Urothelium cell line (cell line): Measurements from ENCODE around the gene KRTAP10-3.
"Not testable (repeated sequence)": the region's sequence is repeated elsewhere in the genome, so short reads cannot be mapped to it uniquely, and the experiment has no call there.

Experiments
- DNase-seq: peaks from one replicate; pipeline ENCODE4 v3.0.0; 2011; ENCODE audit warnings: low spot score, mixed read lengths
- FAIRE-seq: peaks from 2 replicates; lab custom pipeline; 2011; peaks lifted over from hg19 to GRCh38; lab: Jason Lieb, UNC

The KRTAP10-3 gene

DNA sequence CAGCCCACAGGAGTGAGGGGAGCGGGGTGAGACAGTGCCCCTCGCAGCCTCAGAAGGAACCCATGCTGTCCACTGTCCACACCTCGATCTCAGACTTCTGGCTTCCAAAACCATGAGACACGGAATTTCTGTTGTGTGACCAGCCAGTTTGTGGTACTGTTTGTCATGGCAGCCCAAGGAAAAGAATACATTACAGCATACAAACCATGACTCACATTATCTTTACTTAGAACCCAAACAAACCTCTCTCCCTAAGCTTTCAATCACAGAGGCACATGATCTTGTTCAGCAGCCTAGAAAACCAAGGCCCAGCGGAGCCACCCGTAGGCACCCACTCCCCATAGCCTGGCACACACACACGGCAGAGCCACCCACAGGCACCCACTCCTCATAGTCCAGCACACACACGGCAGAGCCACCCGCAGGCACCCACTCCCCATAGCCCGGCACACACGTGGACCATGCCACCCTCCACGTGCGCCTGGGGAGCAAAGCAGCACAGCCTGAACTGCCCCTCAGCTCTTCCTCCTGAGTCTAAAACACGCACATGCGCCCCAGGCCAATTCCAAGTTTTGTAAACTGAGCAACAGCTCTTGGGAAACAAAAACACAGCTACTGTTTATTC lies 14.5 kb upstream of the KRTAP10-3 start:
- FAIRE-seq (no peak), DNase-seq (no peak)

DNA sequence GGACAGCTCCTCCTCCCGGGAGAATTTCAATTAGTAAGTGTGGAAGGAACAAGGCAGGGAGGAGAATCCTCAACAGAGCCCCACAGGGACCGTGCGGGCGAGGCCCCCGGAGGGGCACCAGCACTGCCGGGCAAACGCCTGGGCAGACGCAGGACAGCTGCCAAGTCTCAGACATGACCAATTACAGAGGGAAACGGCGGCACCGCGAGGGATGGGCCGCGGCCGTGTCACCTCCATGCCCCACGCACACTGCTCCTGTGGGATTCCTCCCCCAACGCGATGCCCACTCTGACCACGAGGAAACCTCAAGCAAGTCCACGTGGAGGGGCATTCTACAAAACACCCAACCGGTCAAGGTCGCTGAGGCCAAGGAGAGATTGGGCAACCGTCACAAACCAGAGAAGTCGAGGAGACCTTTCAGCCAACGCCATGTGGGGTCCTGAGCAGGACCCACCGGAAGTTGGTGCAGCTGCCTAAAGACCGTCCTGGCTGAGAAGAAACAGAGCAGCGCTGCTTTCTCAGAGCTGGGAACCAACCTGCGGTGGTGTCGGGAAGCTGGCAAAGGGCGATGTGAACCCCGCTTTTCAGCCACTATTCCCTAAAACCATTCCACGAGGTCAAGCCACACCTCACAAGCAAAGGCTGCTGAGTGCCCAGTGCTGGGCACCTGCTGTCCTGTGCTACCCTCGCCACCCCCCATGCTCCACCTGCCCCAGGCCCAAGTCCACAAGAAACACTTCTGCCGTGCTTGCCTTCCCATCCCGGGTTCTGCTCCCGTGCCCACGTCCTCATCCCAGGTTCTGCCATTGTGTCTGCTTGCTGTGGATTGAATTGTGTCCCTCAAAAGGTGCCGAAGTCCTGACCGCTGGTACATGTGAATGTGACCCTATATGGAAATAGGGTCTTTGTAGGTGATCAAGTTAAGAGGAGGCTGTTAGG lies 13.5 kb upstream of the KRTAP10-3 start:
- FAIRE-seq = no peak
- no peak for DNase-seq

- FAIRE-seq = no peak
- DNase-seq = no peak
These were observed 12.7 kb upstream of the KRTAP10-3 start for GRCh38 chr21:44571296-44571695.

DNA sequence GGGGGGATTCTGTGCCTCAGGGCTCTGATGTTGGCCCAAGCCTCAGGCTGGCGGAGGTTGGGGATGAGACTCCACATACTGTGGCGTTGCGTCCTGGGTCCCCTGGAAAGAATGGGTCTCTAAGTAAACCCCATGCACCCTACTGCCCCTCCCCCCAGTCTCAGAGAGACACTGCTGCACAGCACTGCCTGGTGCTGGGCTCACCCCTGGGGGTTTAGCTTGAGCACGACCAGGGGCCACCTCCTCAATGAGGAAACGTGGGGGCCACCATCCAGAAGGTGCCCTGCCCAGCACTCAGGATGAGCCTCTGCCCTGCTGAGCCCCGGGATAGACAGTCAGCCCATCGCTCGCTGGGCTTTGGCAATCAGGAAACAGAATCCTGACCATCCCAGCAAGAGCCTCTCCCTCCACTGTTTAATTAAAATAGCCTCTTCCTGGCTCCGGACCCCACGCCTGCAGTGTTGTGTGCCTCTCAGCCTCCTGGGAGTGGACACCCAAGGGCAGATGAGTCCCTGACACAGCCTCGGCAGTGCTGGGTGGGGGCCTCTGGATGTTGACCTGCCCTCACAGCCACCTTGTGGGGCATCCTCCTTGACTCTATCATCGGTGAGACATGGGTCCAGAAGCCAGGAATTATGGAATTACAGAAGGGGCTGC lies 11.4 kb upstream of the KRTAP10-3 start:
- DNase-seq (no peak), FAIRE-seq (no peak)

DNA sequence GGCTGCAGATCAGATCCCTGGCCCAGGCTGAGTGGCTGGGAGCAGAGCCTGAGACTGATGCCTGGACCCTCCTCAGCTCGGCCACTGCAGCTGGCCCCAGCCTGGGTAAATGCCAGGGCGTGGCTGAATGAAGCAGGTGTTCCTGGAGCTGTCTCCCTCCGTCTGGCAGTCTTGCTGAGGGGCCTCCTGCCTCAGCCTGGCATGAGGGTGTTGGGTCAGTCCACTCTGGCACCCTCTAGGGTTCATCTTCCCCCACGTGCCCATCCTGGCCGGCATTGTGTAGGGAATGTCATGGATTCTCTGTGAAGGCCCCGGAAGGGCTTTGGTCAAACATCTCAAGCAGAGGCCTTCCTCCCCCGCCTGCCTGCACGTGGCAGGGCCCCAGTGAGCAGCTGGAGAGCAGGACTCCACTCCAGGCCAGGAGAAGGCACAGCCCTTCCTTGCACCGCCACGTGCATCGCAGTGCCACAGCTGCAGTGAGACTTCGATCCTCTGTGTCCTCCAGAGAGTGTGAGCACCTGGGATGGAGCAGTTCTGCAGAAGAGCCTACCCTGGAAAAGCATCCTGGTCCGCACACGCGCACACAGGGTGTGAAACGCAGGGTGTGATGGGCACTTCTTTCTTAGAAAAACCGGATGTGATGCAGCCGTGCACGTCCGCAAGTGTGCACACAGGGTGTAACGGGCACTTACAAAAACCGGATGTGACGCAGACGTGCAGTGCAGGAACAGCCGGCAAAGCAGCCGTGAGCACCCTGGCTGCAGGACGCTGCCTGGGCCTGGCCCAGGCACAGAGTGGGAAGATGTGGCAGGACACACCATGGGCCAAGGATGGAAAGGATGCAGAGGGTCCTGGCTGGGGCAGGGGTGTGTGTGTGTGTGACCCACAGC lies 10.3 kb upstream of the KRTAP10-3 start:
- FAIRE-seq (peak; percentile 27), DNase-seq (no peak)

GRCh38 chr21:44568261-44568660 lies 9.7 kb upstream of the KRTAP10-3 start:
- FAIRE-seq = no peak
- no peak for DNase-seq

GRCh38 chr21:44567481-44568171 lies 9.0 kb upstream of the KRTAP10-3 start:
- DNase-seq (no peak), FAIRE-seq (no peak)

DNA sequence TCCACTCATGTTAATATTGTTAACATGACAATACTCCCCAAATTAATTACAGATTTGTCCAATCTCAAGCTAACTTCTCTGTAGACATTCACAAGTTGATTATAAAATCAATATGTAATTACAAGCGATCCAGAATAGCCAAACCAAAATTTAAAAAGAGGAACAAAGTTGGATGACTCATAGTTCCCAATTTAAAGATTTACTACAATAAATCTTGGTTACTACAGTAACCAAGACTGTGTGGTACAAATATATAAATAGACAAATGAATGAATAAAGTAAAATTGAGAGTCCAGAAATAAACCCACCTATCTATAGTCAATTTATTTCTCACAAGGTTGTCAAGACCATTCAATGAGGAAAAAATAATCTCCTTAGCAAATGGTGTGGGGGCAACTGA lies 7.8 kb upstream of the KRTAP10-3 start:
- FAIRE-seq (no peak), DNase-seq (no peak)

GRCh38 chr21:44564886-44565598 lies 6.4 kb upstream of the KRTAP10-3 start:
- FAIRE-seq = no peak

DNA sequence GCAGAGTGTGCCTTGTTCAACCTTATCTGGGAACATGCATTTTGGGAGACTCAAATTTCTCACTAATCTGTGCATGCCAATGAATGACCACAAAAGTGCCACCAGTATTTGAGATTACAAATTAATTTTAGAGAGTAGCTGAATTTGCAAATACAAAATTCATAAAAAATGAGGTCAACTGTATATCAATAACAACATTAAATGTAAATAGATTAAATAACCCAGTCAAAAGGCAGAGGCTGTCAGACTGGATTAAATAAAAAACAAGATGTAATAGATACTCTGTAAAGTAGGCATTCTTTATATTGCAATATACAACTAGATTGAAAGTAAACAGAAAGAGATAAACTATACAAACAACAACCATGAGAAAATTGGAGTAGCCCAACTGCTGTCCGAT lies 5.5 kb upstream of the KRTAP10-3 start:
- FAIRE-seq (no peak), DNase-seq (no peak)

More at GRCh38 chr21:44564886-44565598, 6.4 kb upstream of the KRTAP10-3 start:
- DNase-seq = no peak

DNA sequence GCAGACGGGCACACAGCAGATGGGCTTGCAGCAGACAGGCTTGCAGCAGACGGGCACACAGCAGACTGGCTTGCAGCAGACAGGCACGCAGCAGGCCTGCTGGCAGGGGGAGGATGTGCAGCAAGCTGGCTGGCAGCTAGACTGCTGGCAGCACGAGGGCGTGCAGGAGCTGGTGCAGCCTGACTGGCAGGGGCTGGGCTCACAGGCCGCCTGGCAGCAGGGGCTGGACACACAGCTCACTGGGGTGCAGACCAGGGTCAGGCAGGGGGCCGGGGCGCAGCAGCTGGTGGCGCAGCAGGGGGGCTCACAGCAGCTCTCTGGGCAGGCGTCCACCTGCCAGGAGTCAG lies 293 bp downstream of the KRTAP10-3 start:
- FAIRE-seq, DNase-seq: not testable (repeated sequence)

GRCh38 chr21:44557491-44558328 lies 885 bp downstream of the KRTAP10-3 start:
- no peak for DNase-seq
- FAIRE-seq = no peak

DNA sequence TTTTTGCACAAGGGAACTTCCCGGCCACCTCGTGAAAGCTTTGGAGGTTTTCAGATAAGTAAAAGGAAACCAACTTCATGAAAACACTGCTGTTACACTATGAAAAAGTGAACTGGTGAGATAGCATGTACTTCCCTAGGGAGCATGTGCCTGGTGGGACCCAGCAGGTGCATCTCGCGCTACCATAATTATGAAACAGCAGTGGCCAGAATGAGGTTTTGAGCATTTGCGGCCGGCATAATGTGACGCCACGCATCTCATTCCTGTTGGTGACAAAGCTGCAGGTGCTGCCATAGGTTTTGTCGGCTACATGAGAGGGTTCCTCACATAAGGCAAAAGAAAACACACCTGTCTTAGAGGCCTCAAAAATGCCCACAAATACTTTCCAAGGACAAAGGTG lies 1.7 kb downstream of the KRTAP10-3 start:
- FAIRE-seq = no peak
- DNase-seq = no peak

- no peak for FAIRE-seq
These were observed 3.3 kb downstream of the KRTAP10-3 start for GRCh38 chr21:44555200-44555875.

DNA sequence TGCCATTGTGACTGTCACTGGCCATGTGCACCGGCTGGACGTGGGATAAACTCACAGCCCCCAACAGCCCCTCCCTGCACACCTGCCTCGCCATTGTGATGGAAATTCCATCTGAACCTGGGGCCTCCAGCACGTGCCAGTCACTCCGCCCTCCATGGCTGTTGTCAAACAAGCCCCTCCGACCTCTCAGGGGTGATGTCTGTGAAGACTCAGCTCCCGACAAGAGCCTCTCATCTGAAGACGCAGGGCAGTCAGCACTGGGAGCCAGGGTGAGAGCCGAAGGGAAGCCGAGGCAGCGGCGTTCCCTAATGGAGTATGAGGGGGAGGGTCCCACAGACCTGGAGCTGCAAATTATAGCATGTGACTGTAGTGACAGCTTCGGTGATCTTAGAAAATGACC lies 5.9 kb downstream of the KRTAP10-3 start:
- FAIRE-seq = no peak
- no peak for DNase-seq

More at GRCh38 chr21:44555200-44555875, 3.3 kb downstream of the KRTAP10-3 start:
- no peak for DNase-seq

DNA sequence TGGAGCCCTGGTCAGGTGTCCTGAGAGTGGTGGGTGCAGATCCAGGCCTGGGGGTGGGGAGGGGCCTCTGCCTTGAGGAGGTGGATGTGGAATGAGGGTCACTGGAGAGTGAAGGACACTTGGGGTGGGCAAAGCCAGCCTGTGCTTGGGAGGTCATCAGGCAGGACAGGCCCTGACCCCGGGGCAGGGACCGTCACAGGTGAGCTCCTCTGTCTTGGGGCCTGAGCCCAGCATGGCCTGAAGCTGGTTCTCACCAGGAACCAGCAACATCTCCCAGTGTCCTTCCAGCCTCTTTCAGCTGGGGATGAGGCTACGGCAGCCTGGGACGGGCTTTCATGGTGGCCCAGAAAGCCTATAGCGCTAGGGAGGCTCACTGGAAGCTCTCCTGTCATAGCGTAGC lies 6.5 kb downstream of the KRTAP10-3 start:
- no peak for FAIRE-seq
- no peak for DNase-seq

- DNase-seq (no peak), FAIRE-seq (peak; percentile 9)
These were observed 7.1 kb downstream of the KRTAP10-3 start, which contains the start of gene KRTAP10-2 for GRCh38 chr21:44551340-44551961. KRTAP10-2 (minus strand) TSS chr21:44551505; CDS start chr21:44551458, 47 bp downstream.
